Endothelial cell (in vitro differentiated cells): ENCODE data around the gene HHATL. TPM values are rescaled to one million over a fixed set of nuclear protein-coding genes. Genes with fewer than 3 reads are reported as not detected.

Experiments
- DNase-seq: peaks from one replicate; pipeline ENCODE4 v3.0.0; 2021; ENCODE audit warnings: low spot score
- H3K27ac Mint-ChIP-seq: one replicate; pipeline ENCODE4 v1.8.0; 2021; ENCODE audit warnings: mixed read lengths, inconsistent platforms; ENCODE audit not compliant: unreplicated experiment
- H3K27me3 Mint-ChIP-seq: one replicate; pipeline ENCODE4 v1.8.0; 2021; ENCODE audit warnings: mild to moderate bottlenecking, moderate library complexity, mixed read lengths, inconsistent platforms; ENCODE audit not compliant: unreplicated experiment
- H3K36me3 Mint-ChIP-seq: one replicate; pipeline ENCODE4 v1.8.0; 2021; ENCODE audit warnings: mild to moderate bottlenecking, low read depth, mixed read lengths, inconsistent platforms; ENCODE audit not compliant: unreplicated experiment
- H3K4me1 Mint-ChIP-seq: one replicate; pipeline ENCODE4 v1.8.0; 2021; ENCODE audit warnings: mild to moderate bottlenecking, mixed read lengths, inconsistent platforms; ENCODE audit not compliant: unreplicated experiment
- H3K4me3 Mint-ChIP-seq: one replicate; pipeline ENCODE4 v1.8.0; 2021; ENCODE audit warnings: mild to moderate bottlenecking, mixed read lengths, inconsistent platforms; ENCODE audit not compliant: unreplicated experiment
- H3K9me3 Mint-ChIP-seq: one replicate; pipeline ENCODE4 v1.8.0; 2021; ENCODE audit warnings: mixed read lengths, inconsistent platforms; ENCODE audit not compliant: unreplicated experiment
- total RNA-seq: library from RNA; stranded (reverse); fragmentation: NEBNext Ultra II Directional; extraction: Animal tissue kit (Norgen Biotek cat#: 25700); gene quantifications from one replicate; pipeline ENCODE4 v1.2.1, GENCODE V29; 2021; ENCODE audit not compliant: unreplicated experiment
- TF ChIP-seq, protein P1 (sequence below): fragments of 200-600 bp; sonication (generic); IDR thresholded peaks from one replicate; pipeline ENCODE4 v1.5.0; 2021; ENCODE audit warnings: antibody characterized with exemption; ENCODE audit not compliant: unreplicated experiment

Gene HHATL
- total RNA-seq, 1 donor from 2014 or later: not detected

DNA sequence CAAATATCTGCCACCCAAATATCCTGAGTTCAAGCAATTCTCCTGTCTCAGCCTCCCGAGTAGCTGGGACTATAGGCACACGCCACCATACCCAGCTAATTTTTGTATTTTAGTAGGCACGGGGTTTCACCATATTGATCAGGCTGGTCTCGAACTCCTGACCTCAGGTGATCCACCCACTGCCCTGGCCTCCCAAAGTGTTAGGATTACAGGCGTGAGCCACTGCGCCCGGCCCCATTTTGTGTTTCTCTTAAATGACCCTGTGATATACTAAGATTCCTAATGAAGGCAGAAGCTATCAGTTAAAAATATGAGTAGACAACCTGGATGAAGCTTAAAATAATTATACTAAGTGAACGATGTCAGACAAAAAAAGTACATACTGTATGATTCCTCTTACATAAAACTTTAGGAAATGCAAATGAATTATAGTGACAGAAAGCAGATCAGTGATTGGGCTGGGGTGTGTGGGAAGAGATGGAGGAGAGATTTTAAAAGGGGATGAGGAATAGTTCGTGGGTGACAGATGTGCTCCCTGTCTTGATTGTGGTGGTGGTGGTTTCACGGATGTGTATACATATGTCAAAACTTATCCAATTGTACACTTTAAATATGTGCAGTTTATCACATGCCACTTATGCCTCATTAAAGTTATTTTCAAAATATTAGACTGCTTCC, 21.1 kb downstream of the HHATL start:
- TF ChIP-seq, protein P1, sequence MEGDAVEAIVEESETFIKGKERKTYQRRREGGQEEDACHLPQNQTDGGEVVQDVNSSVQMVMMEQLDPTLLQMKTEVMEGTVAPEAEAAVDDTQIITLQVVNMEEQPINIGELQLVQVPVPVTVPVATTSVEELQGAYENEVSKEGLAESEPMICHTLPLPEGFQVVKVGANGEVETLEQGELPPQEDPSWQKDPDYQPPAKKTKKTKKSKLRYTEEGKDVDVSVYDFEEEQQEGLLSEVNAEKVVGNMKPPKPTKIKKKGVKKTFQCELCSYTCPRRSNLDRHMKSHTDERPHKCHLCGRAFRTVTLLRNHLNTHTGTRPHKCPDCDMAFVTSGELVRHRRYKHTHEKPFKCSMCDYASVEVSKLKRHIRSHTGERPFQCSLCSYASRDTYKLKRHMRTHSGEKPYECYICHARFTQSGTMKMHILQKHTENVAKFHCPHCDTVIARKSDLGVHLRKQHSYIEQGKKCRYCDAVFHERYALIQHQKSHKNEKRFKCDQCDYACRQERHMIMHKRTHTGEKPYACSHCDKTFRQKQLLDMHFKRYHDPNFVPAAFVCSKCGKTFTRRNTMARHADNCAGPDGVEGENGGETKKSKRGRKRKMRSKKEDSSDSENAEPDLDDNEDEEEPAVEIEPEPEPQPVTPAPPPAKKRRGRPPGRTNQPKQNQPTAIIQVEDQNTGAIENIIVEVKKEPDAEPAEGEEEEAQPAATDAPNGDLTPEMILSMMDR: no peak
- Mint-ChIP-seq H3K4me3 (no peak overlapping the region), H3K4me1 (no peaks in the 10 kb centered on the region), H3K27me3 (no peaks in the 10 kb centered on the region), H3K36me3 (no peaks in the 10 kb centered on the region), H3K9me3 (no peaks in the 10 kb centered on the region), H3K27ac (no peak overlapping the region)
- DNase-seq: no peak

DNA sequence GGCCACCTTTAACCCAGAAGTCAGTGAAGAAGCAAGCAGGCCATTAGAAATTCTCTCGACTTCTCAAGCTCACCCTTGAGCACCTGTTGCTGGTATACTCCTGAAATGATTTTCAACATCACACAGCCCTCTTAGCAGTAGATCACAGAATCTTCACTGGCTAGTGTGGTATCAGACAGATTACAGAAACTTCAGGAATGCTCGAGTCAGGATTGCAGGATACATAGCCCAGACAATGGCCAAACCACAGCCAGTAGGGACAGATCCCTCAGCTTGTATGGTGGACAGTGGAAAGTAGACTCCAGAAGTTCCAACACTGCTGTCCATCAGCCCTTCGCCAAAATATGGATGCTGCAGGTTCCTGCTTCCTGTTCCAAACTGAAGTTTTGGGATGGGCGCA, 21.8 kb downstream of the HHATL start:
- no peak for DNase-seq
- no peaks in the 10 kb centered on the region for H3K27me3 Mint-ChIP-seq

DNA sequence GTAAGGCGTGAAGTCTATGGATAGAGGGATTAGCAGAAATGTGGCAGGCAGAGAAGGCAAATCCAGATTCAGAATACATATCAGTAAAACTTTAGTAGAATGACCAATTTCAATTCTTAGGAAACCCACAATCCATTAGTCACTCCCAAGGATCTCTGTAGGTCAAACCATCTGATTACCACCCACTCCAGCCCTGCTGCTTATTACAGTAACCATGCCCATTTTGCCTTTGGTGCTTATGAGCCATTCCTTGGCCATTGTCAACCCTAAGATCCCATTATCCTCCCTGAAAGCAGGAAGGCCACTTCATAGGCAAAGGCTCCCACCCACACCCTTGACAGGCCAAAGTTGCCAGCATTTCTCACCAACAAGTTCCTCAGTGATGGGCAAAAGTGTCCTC, 22.3 kb downstream of the HHATL start:
- H3K4me3 Mint-ChIP-seq: no peak overlapping the region
- H3K4me1 Mint-ChIP-seq: no peaks in the 10 kb centered on the region
- H3K27ac Mint-ChIP-seq: no peak overlapping the region
- DNase-seq: no peak
- TF ChIP-seq, protein P1: no peak
- no peaks in the 10 kb centered on the region for H3K9me3 Mint-ChIP-seq
- H3K36me3 Mint-ChIP-seq: no peaks in the 10 kb centered on the region
- H3K27me3 Mint-ChIP-seq: no peaks in the 10 kb centered on the region

More for the DNA sequence above, 21.8 kb downstream of the HHATL start:
- H3K4me1 Mint-ChIP-seq: no peaks in the 10 kb centered on the region
- H3K9me3 Mint-ChIP-seq: no peaks in the 10 kb centered on the region
- H3K36me3 Mint-ChIP-seq: no peaks in the 10 kb centered on the region
- TF ChIP-seq, protein P1: no peak
- H3K4me3 Mint-ChIP-seq: no peak overlapping the region
- H3K27ac Mint-ChIP-seq: no peak overlapping the region

DNA sequence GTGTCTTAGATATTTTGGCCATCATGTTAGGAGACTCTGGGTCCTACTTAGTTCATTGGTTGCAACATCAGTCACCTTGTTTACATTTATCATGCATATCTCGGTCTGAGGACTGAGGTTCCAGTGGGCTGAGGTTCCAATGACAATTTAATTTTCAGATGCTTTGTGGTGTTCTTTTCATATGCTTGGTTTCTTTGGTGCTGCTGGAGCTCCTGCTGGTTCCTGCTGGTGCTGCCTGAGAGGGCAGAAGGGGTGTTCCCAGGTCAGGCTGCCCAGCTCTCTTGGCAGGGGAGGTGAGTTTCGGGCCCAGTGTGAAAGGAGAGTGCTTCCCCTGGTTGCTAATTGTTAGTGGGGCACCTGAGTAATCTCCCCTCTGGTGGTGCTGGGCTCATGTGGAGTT, 24.2 kb downstream of the HHATL start:
- H3K36me3 Mint-ChIP-seq: no peaks in the 10 kb centered on the region
- no peaks in the 10 kb centered on the region for H3K4me1 Mint-ChIP-seq
- TF ChIP-seq, protein P1: no peak
- H3K4me3 Mint-ChIP-seq: no peak overlapping the region
- no peak overlapping the region for H3K27ac Mint-ChIP-seq
- DNase-seq: no peak
- no peaks in the 10 kb centered on the region for H3K9me3 Mint-ChIP-seq
- H3K27me3 Mint-ChIP-seq: no peaks in the 10 kb centered on the region

DNA sequence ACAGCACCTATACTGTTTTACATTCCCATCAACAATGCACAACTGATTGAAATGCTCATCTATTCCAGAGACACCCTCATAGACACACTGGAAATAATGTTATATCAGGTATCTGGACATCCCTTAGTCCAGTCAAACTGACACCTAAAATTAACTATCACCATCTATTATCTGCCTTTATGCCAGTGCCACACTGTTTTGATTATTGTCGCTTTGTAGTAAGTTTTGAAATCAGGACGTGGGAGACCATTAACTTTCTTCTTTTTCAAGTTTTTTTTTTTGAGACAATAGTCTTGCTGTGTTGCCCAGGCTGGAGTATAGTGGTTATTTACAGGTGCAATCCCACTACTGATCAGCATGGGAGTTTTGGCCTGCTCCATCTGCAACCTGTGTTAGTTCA, 26.7 kb downstream of the HHATL start:
- TF ChIP-seq, protein P1: no peak
- Mint-ChIP-seq H3K4me3 (no peak overlapping the region), H3K4me1 (peaks cover 3% of the 10 kb centered on the region), H3K36me3 (no peaks in the 10 kb centered on the region), H3K9me3 (no peaks in the 10 kb centered on the region), H3K27ac (no peak overlapping the region), H3K27me3 (no peaks in the 10 kb centered on the region)
- DNase-seq: no peak
